ENCODE results near the gene HSD3B2.

HSD3B2 gene

GRCh38 chr1:119396982-119397381 is 18.0 kb upstream of the HSD3B2 start:
- no peak for DNase-seq (ENCODE audit: low read depth, low spot score)

- no peak for DNase-seq (ENCODE audit: low read depth, low spot score)
Measured at GRCh38 chr1:119397986-119398385, 17.0 kb upstream of the HSD3B2 start.

GRCh38 chr1:119404736-119405135 is 10.2 kb upstream of the HSD3B2 start:
- no peak for DNase-seq (ENCODE audit: low read depth, low spot score)

GRCh38 chr1:119409731-119410130 is 5.2 kb upstream of the HSD3B2 start:
- no peak for DNase-seq (ENCODE audit: low read depth, low spot score)

- DNase-seq (ENCODE audit: low read depth, low spot score), result no peak
Measured at GRCh38 chr1:119410961-119411360, 4.0 kb upstream of the HSD3B2 start.

- no peak for DNase-seq (ENCODE audit: low read depth, low spot score)
Measured at GRCh38 chr1:119416006-119416640, 1.2 kb downstream of the HSD3B2 start.

- no peak for DNase-seq (ENCODE audit: low read depth, low spot score)
Measured at GRCh38 chr1:119419109-119419508, 4.2 kb downstream of the HSD3B2 start.

GRCh38 chr1:119420638-119421037 is 5.7 kb downstream of the HSD3B2 start:
- no peak for DNase-seq (ENCODE audit: low read depth, low spot score)

- no peak for DNase-seq (ENCODE audit: low read depth, low spot score)
Measured at GRCh38 chr1:119422631-119423030, 7.7 kb downstream of the HSD3B2 start.

GRCh38 chr1:119428991-119429390 is 14.0 kb downstream of the HSD3B2 start:
- no peak for DNase-seq (ENCODE audit: low read depth, low spot score)

GRCh38 chr1:119429687-119430086 is 14.7 kb downstream of the HSD3B2 start:
- no peak for DNase-seq (ENCODE audit: low read depth, low spot score)

GRCh38 chr1:119430486-119430885 is 15.5 kb downstream of the HSD3B2 start:
- DNase-seq (ENCODE audit: low read depth, low spot score), result no peak

GRCh38 chr1:119431836-119432235 is 16.9 kb downstream of the HSD3B2 start:
- no peak for DNase-seq (ENCODE audit: low read depth, low spot score)

- no peak for DNase-seq (ENCODE audit: low read depth, low spot score)
Measured at GRCh38 chr1:119435052-119435451, 20.1 kb downstream of the HSD3B2 start.

GRCh38 chr1:119438761-119439160 is 23.8 kb downstream of the HSD3B2 start:
- no peak for DNase-seq (ENCODE audit: low read depth, low spot score)

- no peak for DNase-seq (ENCODE audit: low read depth, low spot score)
Measured at GRCh38 chr1:119440721-119441307, 25.9 kb downstream of the HSD3B2 start.

- no peak for DNase-seq (ENCODE audit: low read depth, low spot score)
Measured at GRCh38 chr1:119442756-119443155, 27.8 kb downstream of the HSD3B2 start.

GRCh38 chr1:119446321-119446720 is 31.4 kb downstream of the HSD3B2 start:
- DNase-seq (ENCODE audit: low read depth, low spot score), result no peak

GRCh38 chr1:119447344-119448126 is 32.6 kb downstream of the HSD3B2 start:
- DNase-seq (ENCODE audit: low read depth, low spot score), result no peak

- no peak for DNase-seq (ENCODE audit: low read depth, low spot score)
Measured at GRCh38 chr1:119448127-119448511, 33.2 kb downstream of the HSD3B2 start.

- no peak for DNase-seq (ENCODE audit: low read depth, low spot score)
Measured at GRCh38 chr1:119449971-119450370, 35.0 kb downstream of the HSD3B2 start.

GRCh38 chr1:119451158-119451557 is 36.2 kb downstream of the HSD3B2 start:
- DNase-seq (ENCODE audit: low read depth, low spot score), result no peak

- DNase-seq (ENCODE audit: low read depth, low spot score), result no peak
Measured at GRCh38 chr1:119452091-119452490, 37.1 kb downstream of the HSD3B2 start.
